NCI-H1105 treated with DMSO at 0.1 percent for 48 hours (cell line): ENCODE results near the gene TUBE1.
"Not testable (repeated sequence)": the region's sequence is repeated elsewhere in the genome, so short reads cannot be mapped to it uniquely, and the experiment has no call there.

Source experiments
- DNase-seq: peaks from one replicate; lab custom pipeline; 2025; lab: John Stamatoyannopoulos, UW

The TUBE1 gene

GRCh38 chr6:112062966-112063365, 24.3 kb downstream of the TUBE1 start:
- DNase-seq = no peak

GRCh38 chr6:112061605-112062004, 25.7 kb downstream of the TUBE1 start:
- DNase-seq = no peak

GRCh38 chr6:112058243-112059032, 28.8 kb downstream of the TUBE1 start:
- DNase-seq = no peak

- DNase-seq = no peak
Observed at GRCh38 chr6:112054555-112055190, 32.6 kb downstream of the TUBE1 start.

- no peak for DNase-seq
Observed at GRCh38 chr6:112054001-112054400, 33.3 kb downstream of the TUBE1 start, which contains the start of gene CCN6. CCN6 (plus strand) TSS chr6:112054104; CDS start chr6:112054358, 254 bp downstream.

- not testable (repeated sequence) for DNase-seq
Observed at GRCh38 chr6:112051251-112051740, 36.0 kb downstream of the TUBE1 start.

- DNase-seq = no peak
Observed at GRCh38 chr6:112050429-112050828, 36.9 kb downstream of the TUBE1 start.

GRCh38 chr6:112049996-112050395, 37.3 kb downstream of the TUBE1 start:
- no peak for DNase-seq

GRCh38 chr6:112049026-112049799, 38.1 kb downstream of the TUBE1 start:
- no peak for DNase-seq

GRCh38 chr6:112047523-112047922, 39.8 kb downstream of the TUBE1 start:
- not testable (repeated sequence) for DNase-seq

GRCh38 chr6:112044856-112045255, 42.4 kb downstream of the TUBE1 start:
- DNase-seq = no peak

GRCh38 chr6:112044196-112044595, 43.1 kb downstream of the TUBE1 start:
- DNase-seq = no peak

- DNase-seq = peak; percentile 96
Observed at GRCh38 chr6:112043032-112044007, 44.0 kb downstream of the TUBE1 start.

GRCh38 chr6:112041535-112041934, 45.7 kb downstream of the TUBE1 start:
- DNase-seq = no peak

- no peak for DNase-seq
Observed at GRCh38 chr6:112040956-112041355, 46.3 kb downstream of the TUBE1 start.

GRCh38 chr6:112039431-112039770, 47.9 kb downstream of the TUBE1 start:
- DNase-seq = no peak

- DNase-seq = no peak
Observed at GRCh38 chr6:112038756-112039430, 48.4 kb downstream of the TUBE1 start.

- no peak for DNase-seq
Observed at GRCh38 chr6:112038268-112038667, 49.0 kb downstream of the TUBE1 start.

GRCh38 chr6:112037783-112038216, 49.5 kb downstream of the TUBE1 start:
- no peak for DNase-seq

GRCh38 chr6:112036088-112036637, 51.1 kb downstream of the TUBE1 start:
- no peak for DNase-seq
